Endothelial cell (in vitro differentiated cells): Measurements from ENCODE around the gene SERPINB13. TPM values are rescaled to one million over a fixed set of nuclear protein-coding genes. Genes with fewer than 3 reads are reported as not detected.

Experiments
- DNase-seq: peaks from one replicate; pipeline ENCODE4 v3.0.0; 2021; ENCODE audit warnings: low spot score
- H3K27ac Mint-ChIP-seq: one replicate; pipeline ENCODE4 v1.8.0; 2021; ENCODE audit warnings: mixed read lengths, inconsistent platforms; ENCODE audit not compliant: unreplicated experiment
- H3K27me3 Mint-ChIP-seq: one replicate; pipeline ENCODE4 v1.8.0; 2021; ENCODE audit warnings: mild to moderate bottlenecking, moderate library complexity, mixed read lengths, inconsistent platforms; ENCODE audit not compliant: unreplicated experiment
- H3K36me3 Mint-ChIP-seq: one replicate; pipeline ENCODE4 v1.8.0; 2021; ENCODE audit warnings: mild to moderate bottlenecking, low read depth, mixed read lengths, inconsistent platforms; ENCODE audit not compliant: unreplicated experiment
- H3K4me1 Mint-ChIP-seq: one replicate; pipeline ENCODE4 v1.8.0; 2021; ENCODE audit warnings: mild to moderate bottlenecking, mixed read lengths, inconsistent platforms; ENCODE audit not compliant: unreplicated experiment
- H3K4me3 Mint-ChIP-seq: one replicate; pipeline ENCODE4 v1.8.0; 2021; ENCODE audit warnings: mild to moderate bottlenecking, mixed read lengths, inconsistent platforms; ENCODE audit not compliant: unreplicated experiment
- H3K9me3 Mint-ChIP-seq: one replicate; pipeline ENCODE4 v1.8.0; 2021; ENCODE audit warnings: mixed read lengths, inconsistent platforms; ENCODE audit not compliant: unreplicated experiment
- total RNA-seq: library from RNA; stranded (reverse); fragmentation: NEBNext Ultra II Directional; extraction: Animal tissue kit (Norgen Biotek cat#: 25700); gene quantifications from one replicate; pipeline ENCODE4 v1.2.1, GENCODE V29; 2021; ENCODE audit not compliant: unreplicated experiment
- TF ChIP-seq, protein P1 (sequence below): fragments of 200-600 bp; sonication (generic); IDR thresholded peaks from one replicate; pipeline ENCODE4 v1.5.0; 2021; ENCODE audit warnings: antibody characterized with exemption; ENCODE audit not compliant: unreplicated experiment

Gene SERPINB13
- total RNA-seq, 1 donor from 2014 or later, result not detected

GRCh38 chr18:63562284-63562683 lies 24.9 kb upstream of the SERPINB13 start:
- Mint-ChIP-seq H3K27me3 (no peaks in the 10 kb centered on the region), H3K27ac (no peak overlapping the region), H3K4me1 (no peaks in the 10 kb centered on the region), H3K4me3 (no peak overlapping the region), H3K36me3 (no peaks in the 10 kb centered on the region), H3K9me3 (no peaks in the 10 kb centered on the region)
- DNase-seq, result no peak
- TF ChIP-seq, protein P1, sequence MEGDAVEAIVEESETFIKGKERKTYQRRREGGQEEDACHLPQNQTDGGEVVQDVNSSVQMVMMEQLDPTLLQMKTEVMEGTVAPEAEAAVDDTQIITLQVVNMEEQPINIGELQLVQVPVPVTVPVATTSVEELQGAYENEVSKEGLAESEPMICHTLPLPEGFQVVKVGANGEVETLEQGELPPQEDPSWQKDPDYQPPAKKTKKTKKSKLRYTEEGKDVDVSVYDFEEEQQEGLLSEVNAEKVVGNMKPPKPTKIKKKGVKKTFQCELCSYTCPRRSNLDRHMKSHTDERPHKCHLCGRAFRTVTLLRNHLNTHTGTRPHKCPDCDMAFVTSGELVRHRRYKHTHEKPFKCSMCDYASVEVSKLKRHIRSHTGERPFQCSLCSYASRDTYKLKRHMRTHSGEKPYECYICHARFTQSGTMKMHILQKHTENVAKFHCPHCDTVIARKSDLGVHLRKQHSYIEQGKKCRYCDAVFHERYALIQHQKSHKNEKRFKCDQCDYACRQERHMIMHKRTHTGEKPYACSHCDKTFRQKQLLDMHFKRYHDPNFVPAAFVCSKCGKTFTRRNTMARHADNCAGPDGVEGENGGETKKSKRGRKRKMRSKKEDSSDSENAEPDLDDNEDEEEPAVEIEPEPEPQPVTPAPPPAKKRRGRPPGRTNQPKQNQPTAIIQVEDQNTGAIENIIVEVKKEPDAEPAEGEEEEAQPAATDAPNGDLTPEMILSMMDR, result no peak

GRCh38 chr18:63564021-63564420 lies 23.1 kb upstream of the SERPINB13 start:
- H3K9me3 Mint-ChIP-seq, result no peaks in the 10 kb centered on the region
- H3K27me3 Mint-ChIP-seq, result no peaks in the 10 kb centered on the region
- H3K36me3 Mint-ChIP-seq, result no peaks in the 10 kb centered on the region
- H3K4me3 Mint-ChIP-seq, result no peak overlapping the region
- DNase-seq, result no peak
- H3K4me1 Mint-ChIP-seq, result no peaks in the 10 kb centered on the region
- TF ChIP-seq, protein P1, result no peak
- no peak overlapping the region for H3K27ac Mint-ChIP-seq

DNA sequence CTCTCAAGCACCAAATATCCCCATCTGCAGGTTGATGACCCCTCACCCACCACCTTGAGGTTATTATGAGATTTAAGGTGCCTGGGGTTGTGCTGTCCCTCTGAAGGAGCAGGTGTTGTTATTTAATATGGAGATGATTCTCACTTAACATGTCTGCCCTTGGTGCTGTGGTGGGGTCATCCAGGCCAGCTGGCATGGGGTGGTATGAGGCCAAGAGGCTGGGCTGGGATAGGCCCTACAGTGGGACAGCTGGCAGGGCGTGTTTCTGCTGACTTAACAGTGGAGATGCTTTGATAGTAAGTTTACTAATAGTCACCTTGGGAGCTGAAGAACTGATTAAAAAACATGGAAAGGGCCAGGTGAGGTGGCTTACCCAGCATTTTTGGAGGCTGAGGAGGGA lies 22.6 kb upstream of the SERPINB13 start:
- H3K27me3 Mint-ChIP-seq, result no peaks in the 10 kb centered on the region
- no peak overlapping the region for H3K4me3 Mint-ChIP-seq
- H3K27ac Mint-ChIP-seq, result no peak overlapping the region
- no peaks in the 10 kb centered on the region for H3K36me3 Mint-ChIP-seq
- H3K9me3 Mint-ChIP-seq, result no peaks in the 10 kb centered on the region
- H3K4me1 Mint-ChIP-seq, result no peaks in the 10 kb centered on the region
- DNase-seq, result no peak
- TF ChIP-seq, protein P1, result no peak

- Mint-ChIP-seq H3K27me3 (no peaks in the 10 kb centered on the region), H3K9me3 (no peaks in the 10 kb centered on the region), H3K4me1 (no peaks in the 10 kb centered on the region), H3K4me3 (no peak overlapping the region), H3K27ac (no peak overlapping the region), H3K36me3 (no peaks in the 10 kb centered on the region)
- TF ChIP-seq, protein P1, result no peak
- DNase-seq, result no peak
Observed at GRCh38 chr18:63567276-63567675, 19.9 kb upstream of the SERPINB13 start.

GRCh38 chr18:63567825-63568224 lies 19.3 kb upstream of the SERPINB13 start:
- Mint-ChIP-seq H3K4me3 (no peak overlapping the region), H3K4me1 (no peaks in the 10 kb centered on the region), H3K27ac (no peak overlapping the region), H3K27me3 (no peaks in the 10 kb centered on the region), H3K36me3 (no peaks in the 10 kb centered on the region), H3K9me3 (no peaks in the 10 kb centered on the region)
- DNase-seq, result no peak
- TF ChIP-seq, protein P1, result no peak
